Right lobe of liver (tissue), 6 donors: ENCODE measurements around the gene TBC1D2. TPM values are rescaled to one million over a fixed set of nuclear protein-coding genes. Genes with fewer than 3 reads are reported as not detected.

Experiments used
- ATAC-seq, 4 donors: fragments of 200-7000 bp; cut with Tn5 transposase; one replicate each; pipeline ENCODE4 v1.9.1; 2020; ENCODE audit warnings: mild to moderate bottlenecking in 4 of 4, moderate library complexity in 4 of 4
- DNase-seq, 3 donors: peaks; one replicate each; pipeline ENCODE4 v3.0.0-alpha.2; 2020
- H3K27ac ChIP-seq, 3 donors: fragments of 200-600 bp; one replicate each; pipeline ENCODE4 v1.8.0; 2022
- H3K27me3 ChIP-seq, 2 donors: fragments of 200-600 bp; one replicate each; pipeline ENCODE4 v1.8.0; 2022
- H3K36me3 ChIP-seq, 4 donors: fragments of 200-600 bp; sonication (generic) in 1 of 4; one replicate each; pipeline versions ENCODE4 v1.5.1 to v1.8.0; 2017 to 2022; ENCODE audit warnings: control low read depth in 1 of 4
- H3K4me1 ChIP-seq, 4 donors: fragments of 200-600 bp; sonication (generic) in 1 of 4; one replicate each; pipeline versions ENCODE4 v1.5.1 to v1.8.0; 2017 to 2022; ENCODE audit warnings: control low read depth in 1 of 4
- H3K4me3 ChIP-seq, 3 donors: fragments of 200-600 bp; one replicate each; pipeline ENCODE4 v1.8.0; 2022
- H3K9me3 ChIP-seq, 4 donors: fragments of 200-600 bp; sonication (generic) in 1 of 4; one replicate each; pipeline versions ENCODE4 v1.5.1 to v1.8.0; 2017 to 2022; ENCODE audit warnings: control low read depth in 1 of 4
- CTCF ChIP-seq, 4 donors: fragments of 200-600 bp in 3 of 4; fragments of 450-650 bp in 1 of 4; IDR thresholded peaks; one replicate each; pipeline versions ENCODE4 v1.5.1 to v1.8.0; 2016 to 2022; ENCODE audit warnings: antibody characterized with exemption in 4 of 4, mild to moderate bottlenecking in 2 of 4
- POLR2A ChIP-seq: fragments of 450-650 bp; IDR thresholded peaks from one replicate; pipeline ENCODE4 v1.6.1; 2017; ENCODE audit warnings: antibody characterized with exemption, mild to moderate bottlenecking
- WGBS: methylation state at CpG from one replicate; pipeline ENCODE4 v1.1.6; 2018; ENCODE audit warnings: low coverage, low lambda C conversion rate; ENCODE audit not compliant: insufficient coverage; ENCODE audit errors: missing lambda C conversion rate; 5-methylcytosine and 5-hydroxymethylcytosine counted together
- intact Hi-C, 2 donors: fragments of 100-400 bp; cut with DNase I; formaldehyde crosslinking; loops; one replicate each; pipeline versions ENCODE4 v1.11.2 to v1.14.1; 2022
- total RNA-seq, 6 experiments: library from RNA; depleted of rRNA in 2 of 6; stranded (reverse); fragments of >200 nt in 2 of 6; fragmentation: NEBNext Ultra II Directional in 3 of 6; extraction: Animal tissue kit (Norgen Biotek cat#: 25700) in 3 of 6; gene quantifications; one replicate each; pipeline versions ENCODE4 v1.1.0 to v1.2.4, GENCODE V29; 2016 to 2023
- donor health status: DM: no; HTN: yes; CAD: no.
- donor health status: DM: no; HTN: no; CAD: no.
- donor health status: DM: no; HTN: no; CAD: no.
- donor health status: DM: no; HTN: yes; CAD: no.
- donor health status: DM: no; HTN: yes; CAD: no.

The TBC1D2 gene
- total RNA-seq, 6 experiments from 2014 or later = 5.1 to 17.5 (median 9.7) TPM

- Histone ChIP-seq H3K27me3 (no peaks in the 10 kb centered on the region), H3K36me3 (no peaks in the 10 kb centered on the region), H3K4me3 (peak overlapping the region in 1 of 3 donors; percentile 14), H3K9me3 (no peaks in the 10 kb centered on the region), H3K4me1 (peaks cover 0 to 68% (median 28%) of the 10 kb centered on the region in 4 donors), H3K27ac (peak overlapping the region; percentile 53 to 93 (median 83))
- 17% methylated on average over 4 of the region's 6 CpGs for WGBS
- TF ChIP-seq POLR2A = no peak
- TF ChIP-seq CTCF (IDR thresholded peaks at IDR 0.05) = no peak
- DNase-seq = peak; percentile 66 to 90 (median 87)
- peak; percentile 51 to 81 (median 71) for ATAC-seq
- intact Hi-C loops = no loop called here
These were observed 40.6 kb downstream of the TBC1D2 start for GRCh38 chr9:98214811-98215210.

- Histone ChIP-seq H3K27ac (peak overlapping the region in 1 of 3 donors; percentile 31), H3K9me3 (no peaks in the 10 kb centered on the region), H3K36me3 (no peaks in the 10 kb centered on the region), H3K4me3 (no peak overlapping the region), H3K4me1 (peaks cover 0 to 35% (median 11%) of the 10 kb centered on the region in 4 donors), H3K27me3 (no peaks in the 10 kb centered on the region)
- DNase-seq = no peak
- peak; percentile 6 to 31 (median 13) for ATAC-seq
- TF ChIP-seq CTCF (IDR thresholded peaks at IDR 0.05) (no peak), POLR2A (no peak)
- intact Hi-C loops = no loop called here
- WGBS = 100% methylated on average over 1 of the region's 3 CpGs
These were observed 44.2 kb downstream of the TBC1D2 start for GRCh38 chr9:98211260-98211659.

- WGBS = no CpG with 5 or more reads among the region's 9 CpGs
These were observed 45.0 kb downstream of the TBC1D2 start for GRCh38 chr9:98210435-98210834.

GRCh38 chr9:98209530-98209929 lies 45.9 kb downstream of the TBC1D2 start:
- ATAC-seq (no peak), DNase-seq (no peak)
- no peak for TF ChIP-seq CTCF (IDR thresholded peaks at IDR 0.05)
- TF ChIP-seq POLR2A = no peak
- Histone ChIP-seq H3K27me3 (no peaks in the 10 kb centered on the region), H3K36me3 (no peaks in the 10 kb centered on the region), H3K9me3 (no peaks in the 10 kb centered on the region), H3K4me3 (no peak overlapping the region), H3K4me1 (peaks cover 0 to 24% (median 3%) of the 10 kb centered on the region in 4 donors), H3K27ac (no peak overlapping the region)
- 78% methylated on average over 3 of the region's 3 CpGs for WGBS
- intact Hi-C loops = loop anchor here in 1 of 2 donors (5.0 kb wide), 1 partner anchor 43 kb away; no protein-coding TSS in a partner anchor

More at GRCh38 chr9:98210435-98210834, 45.0 kb downstream of the TBC1D2 start:
- Histone ChIP-seq H3K9me3 (no peaks in the 10 kb centered on the region), H3K4me1 (peaks cover 0 to 32% (median 7%) of the 10 kb centered on the region in 4 donors), H3K27ac (peak overlapping the region in 1 of 3 donors; percentile 31), H3K4me3 (no peak overlapping the region), H3K36me3 (no peaks in the 10 kb centered on the region), H3K27me3 (no peaks in the 10 kb centered on the region)
- peak in 2 of 3 donors; percentile 51 to 60 for DNase-seq
- ATAC-seq = peak in 3 of 4 donors; percentile 47 to 53 (median 52)
- TF ChIP-seq CTCF (IDR thresholded peaks at IDR 0.05) (no peak), POLR2A (no peak)
- intact Hi-C loops = no loop called here
